ENCODE results near the gene IFNGR1.

- no peak for TF ChIP-seq CTCF (IDR thresholded peaks at IDR 0.05 in 4 of 5, conservative IDR thresholded peaks at IDR 0.05 in 1 of 5)
- no peak for TF ChIP-seq POLR2A (IDR thresholded peaks at IDR 0.05)
Measured at GRCh38 chr6:137230547-137230946, 11.4 kb upstream of the IFNGR1 start.

Data from gastrocnemius medialis (tissue), 4 donors.